Liver (tissue), 9 donors: ENCODE results near the gene RBMS2. TPM values are rescaled to one million over a fixed set of nuclear protein-coding genes. Genes with fewer than 3 reads are reported as not detected.

Source experiments
- DNase-seq: peaks from one replicate; pipeline ENCODE4 v3.0.0-alpha.2; 2017; ENCODE audit warnings: low spot score
- H3K27ac ChIP-seq, 2 donors: one replicate each; pipeline ENCODE4 v1.7.0; 2013; ENCODE audit warnings: inconsistent platforms in 2 of 2, low read length in 2 of 2, control low read depth in 1 of 2, low read depth in 1 of 2, mild to moderate bottlenecking in 1 of 2
- H3K27me3 ChIP-seq, 4 donors: one replicate each; pipeline versions ENCODE4 v1.6.1 to v1.7.0; 2013; ENCODE audit warnings: low read length in 3 of 4, inconsistent platforms in 1 of 4, mild to moderate bottlenecking in 1 of 4, moderate library complexity in 1 of 4; ENCODE audit not compliant: control insufficient read depth in 4 of 4, insufficient read depth in 4 of 4
- H3K36me3 ChIP-seq, 4 donors: one replicate each; pipeline versions ENCODE4 v1.6.1 to v1.7.0; 2013; ENCODE audit warnings: low read length in 3 of 4, mild to moderate bottlenecking in 3 of 4, low read depth in 1 of 4, moderate library complexity in 1 of 4; ENCODE audit not compliant: control insufficient read depth in 4 of 4, insufficient read depth in 3 of 4
- H3K4me1 ChIP-seq, 4 donors: one replicate each; pipeline versions ENCODE4 v1.6.1 to v1.7.0; 2013; ENCODE audit warnings: low read length in 3 of 4, mild to moderate bottlenecking in 3 of 4, moderate library complexity in 1 of 4; ENCODE audit not compliant: control insufficient read depth in 4 of 4, insufficient read depth in 4 of 4
- H3K4me3 ChIP-seq, 3 donors: one replicate each; pipeline versions ENCODE4 v1.6.1 to v1.7.0; 2013; ENCODE audit warnings: low read length in 3 of 3, control low read depth in 1 of 3, low read depth in 1 of 3, mild to moderate bottlenecking in 1 of 3
- H3K9ac ChIP-seq, 2 donors: one replicate each; pipeline ENCODE4 v1.7.0; 2013; ENCODE audit warnings: low read length in 2 of 2, mild to moderate bottlenecking in 2 of 2, moderate library complexity in 2 of 2, control low read depth in 1 of 2, low read depth in 1 of 2
- H3K9me3 ChIP-seq, 4 donors: one replicate each; pipeline versions ENCODE4 v1.6.1 to v1.7.0; 2013; ENCODE audit warnings: low read length in 3 of 4; ENCODE audit not compliant: control insufficient read depth in 4 of 4
- CTCF ChIP-seq: fragments of 150-350 bp; IDR thresholded peaks from 2 replicates; pipeline ENCODE4 v1.5.1; 2017; ENCODE audit warnings: improper control_type of control experiment, low read depth, low read length; ENCODE audit not compliant: missing input control
- EGR1 ChIP-seq, 2 donors: IDR thresholded peaks; 2 replicates each; pipeline ENCODE4 v1.6.1; 2016 to 2018; ENCODE audit warnings: antibody characterized with exemption in 2 of 2, low read depth in 2 of 2
- FOXA1 ChIP-seq: IDR thresholded peaks from 2 replicates; pipeline ENCODE4 v1.6.1; 2016; ENCODE audit warnings: antibody characterized with exemption
- FOXA2 ChIP-seq: IDR thresholded peaks from 2 replicates; pipeline ENCODE4 v1.6.1; 2016; ENCODE audit warnings: antibody characterized with exemption
- GABPA ChIP-seq, 2 donors: IDR thresholded peaks in 1 of 2; conservative IDR thresholded peaks in 1 of 2; 2 replicates each; pipeline ENCODE4 v1.6.1; 2016; ENCODE audit warnings: antibody characterized with exemption in 2 of 2, mild to moderate bottlenecking in 1 of 2, moderate library complexity in 1 of 2
- HNF4A ChIP-seq, 2 donors: conservative IDR thresholded peaks; 2 replicates each; pipeline ENCODE4 v1.6.1; 2016; ENCODE audit warnings: antibody characterized with exemption in 2 of 2, mild to moderate bottlenecking in 2 of 2
- HNF4G ChIP-seq: IDR thresholded peaks from 2 replicates; pipeline ENCODE4 v1.6.1; 2016; ENCODE audit warnings: antibody characterized with exemption
- JUND ChIP-seq, 2 donors: IDR thresholded peaks; 2 replicates each; pipeline ENCODE4 v1.6.1; 2016; ENCODE audit warnings: antibody characterized with exemption in 2 of 2
- NR2F2 ChIP-seq: IDR thresholded peaks from 2 replicates; pipeline ENCODE4 v1.6.1; 2016; ENCODE audit warnings: antibody characterized with exemption
- RAD21 ChIP-seq, 2 donors: IDR thresholded peaks; 2 replicates each; pipeline ENCODE4 v1.6.1; 2016; ENCODE audit warnings: antibody characterized with exemption in 2 of 2, mild to moderate bottlenecking in 2 of 2
- REST ChIP-seq: IDR thresholded peaks from 2 replicates; pipeline ENCODE4 v1.6.1; 2016; ENCODE audit warnings: antibody characterized with exemption, mild to moderate bottlenecking
- RXRA ChIP-seq, 2 donors: IDR thresholded peaks; 2 replicates each; pipeline ENCODE4 v1.6.1; 2017 to 2018; ENCODE audit warnings: antibody characterized with exemption in 2 of 2, mild to moderate bottlenecking in 1 of 2
- SP1 ChIP-seq: IDR thresholded peaks from 2 replicates; pipeline ENCODE4 v1.6.1; 2018; ENCODE audit warnings: antibody characterized with exemption, mild to moderate bottlenecking
- TAF1 ChIP-seq: conservative IDR thresholded peaks from 2 replicates; pipeline ENCODE4 v1.6.1; 2016; ENCODE audit warnings: antibody characterized with exemption, mild to moderate bottlenecking
- YY1 ChIP-seq: IDR thresholded peaks from 2 replicates; pipeline ENCODE4 v1.6.1; 2016; ENCODE audit warnings: antibody characterized with exemption, mild to moderate bottlenecking
- WGBS: extraction: QIAGEN DNeasy Blood & Tissue Kit; methylation state at CpG from one replicate; pipeline ENCODE4 v1.1.7; 2013; 5-methylcytosine and 5-hydroxymethylcytosine counted together
- polyA plus RNA-seq, 2 donors: library from polyadenylated mRNA; stranded (reverse) in 1 of 2; unstranded in 1 of 2; fragments of 200-250 nt in 1 of 2; fragments of >200 nt in 1 of 2; fragmentation: Nextera tagmentation in 1 of 2; extraction: Ambion mirVana in 1 of 2; gene quantifications; one replicate each; pipeline versions ENCODE4 v1.2.1 to v1.2.3, GENCODE V29; 2013 to 2015
- total RNA-seq, 2 donors: library from RNA; depleted of rRNA; stranded (reverse); fragments of >200 nt; gene quantifications; one replicate each; pipeline ENCODE4 v1.2.3, GENCODE V29; 2014
- TF ChIP-seq, protein P1 (sequence below): IDR thresholded peaks from 2 replicates; pipeline ENCODE4 v1.6.1; 2016; ENCODE audit warnings: antibody characterized with exemption
- TF ChIP-seq, protein P2 (sequence below): IDR thresholded peaks from 2 replicates; pipeline ENCODE4 v1.6.1; 2016; ENCODE audit warnings: antibody characterized with exemption
- TF ChIP-seq, protein P3 (sequence below): IDR thresholded peaks from 2 replicates; pipeline ENCODE4 v1.6.1; 2016; ENCODE audit warnings: antibody characterized with exemption
- donor health status: healthy.
- donor health status: healthy.
- donor health status: healthy.
- donor health status: healthy.
- donor health status: healthy.

The RBMS2 gene
- total and polyA plus RNA-seq, 4 donors = 1.2 to 3.8 (median 1.8) TPM

DNA sequence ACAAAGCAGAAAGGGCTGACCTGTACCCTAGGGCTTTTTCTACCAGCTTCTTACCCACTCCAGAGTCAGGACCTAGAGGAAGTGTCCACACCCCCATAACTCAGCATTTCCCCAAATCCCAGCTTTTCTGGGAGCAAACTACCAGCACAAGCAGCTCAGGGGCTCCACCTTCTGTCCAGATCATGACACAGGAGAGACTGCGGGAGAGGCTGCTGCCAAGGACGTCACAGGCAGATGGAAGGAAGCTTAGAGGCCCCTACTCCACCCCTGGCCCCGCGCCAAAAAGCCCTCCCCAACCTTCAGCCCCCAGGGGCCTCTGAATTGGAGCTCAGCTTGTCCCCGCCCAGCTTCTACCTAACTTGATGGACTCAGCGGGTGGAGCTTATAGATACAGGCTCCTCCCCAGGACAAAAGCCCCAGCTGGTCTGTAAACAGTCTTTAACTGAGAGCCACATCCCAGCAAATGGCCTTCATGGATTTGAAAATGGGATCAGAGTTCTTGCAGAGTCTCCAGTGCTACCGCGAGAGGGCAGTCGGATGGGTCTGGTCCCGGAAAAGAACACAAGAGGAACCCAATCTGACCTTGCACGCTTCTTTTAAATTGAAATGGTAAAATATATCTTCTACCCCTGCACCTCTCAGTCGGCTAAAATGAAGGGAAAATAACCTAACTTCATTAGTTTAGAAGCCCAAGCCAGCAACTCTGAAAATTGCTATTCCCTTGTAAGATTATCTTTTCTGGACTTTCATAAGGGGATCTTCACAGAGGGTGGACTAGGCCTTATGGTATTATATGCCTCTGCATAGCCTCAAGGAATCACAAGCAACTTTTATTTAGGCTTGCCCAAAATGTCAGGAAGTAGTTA lies 115.3 kb downstream of the RBMS2 start:
- TF ChIP-seq HNF4A (conservative IDR thresholded peaks at IDR 0.05) (peak; percentile 63 to 70), JUND (IDR thresholded peaks at IDR 0.05) (peak; percentile 61 to 69), CTCF (peak; percentile 61), RXRA (IDR thresholded peaks at IDR 0.05) (peak; percentile 73 to 75), FOXA2 (peak; percentile 65), NR2F2 (peak; percentile 84), SP1 (peak; percentile 85), YY1 (peak; percentile 93), RAD21 (IDR thresholded peaks at IDR 0.05) (peak; percentile 77 to 80), TAF1 (peak; percentile 70), GABPA (IDR thresholded peaks at IDR 0.05 in 1 of 2, conservative IDR thresholded peaks at IDR 0.05 in 1 of 2) (peak; percentile 12 to 44), HNF4G (no peak), FOXA1 (peak; percentile 73), EGR1 (IDR thresholded peaks at IDR 0.05; ENCODE audit: low read depth in 2 of 2) (peak; percentile 5 to 49), REST (peak; percentile 91)
- TF ChIP-seq, protein P1, sequence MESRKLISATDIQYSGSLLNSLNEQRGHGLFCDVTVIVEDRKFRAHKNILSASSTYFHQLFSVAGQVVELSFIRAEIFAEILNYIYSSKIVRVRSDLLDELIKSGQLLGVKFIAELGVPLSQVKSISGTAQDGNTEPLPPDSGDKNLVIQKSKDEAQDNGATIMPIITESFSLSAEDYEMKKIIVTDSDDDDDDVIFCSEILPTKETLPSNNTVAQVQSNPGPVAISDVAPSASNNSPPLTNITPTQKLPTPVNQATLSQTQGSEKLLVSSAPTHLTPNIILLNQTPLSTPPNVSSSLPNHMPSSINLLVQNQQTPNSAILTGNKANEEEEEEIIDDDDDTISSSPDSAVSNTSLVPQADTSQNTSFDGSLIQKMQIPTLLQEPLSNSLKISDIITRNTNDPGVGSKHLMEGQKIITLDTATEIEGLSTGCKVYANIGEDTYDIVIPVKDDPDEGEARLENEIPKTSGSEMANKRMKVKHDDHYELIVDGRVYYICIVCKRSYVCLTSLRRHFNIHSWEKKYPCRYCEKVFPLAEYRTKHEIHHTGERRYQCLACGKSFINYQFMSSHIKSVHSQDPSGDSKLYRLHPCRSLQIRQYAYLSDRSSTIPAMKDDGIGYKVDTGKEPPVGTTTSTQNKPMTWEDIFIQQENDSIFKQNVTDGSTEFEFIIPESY = peak; percentile 95
- TF ChIP-seq, protein P2, sequence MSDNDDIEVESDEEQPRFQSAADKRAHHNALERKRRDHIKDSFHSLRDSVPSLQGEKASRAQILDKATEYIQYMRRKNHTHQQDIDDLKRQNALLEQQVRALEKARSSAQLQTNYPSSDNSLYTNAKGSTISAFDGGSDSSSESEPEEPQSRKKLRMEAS = peak; percentile 82
- TF ChIP-seq, protein P3, sequence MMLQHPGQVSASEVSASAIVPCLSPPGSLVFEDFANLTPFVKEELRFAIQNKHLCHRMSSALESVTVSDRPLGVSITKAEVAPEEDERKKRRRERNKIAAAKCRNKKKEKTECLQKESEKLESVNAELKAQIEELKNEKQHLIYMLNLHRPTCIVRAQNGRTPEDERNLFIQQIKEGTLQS = no peak
- Histone ChIP-seq H3K4me3 (peak overlapping the region; percentile 68 to 81 (median 80)), H3K36me3 (peaks cover 11 to 33% (median 22%) of the 10 kb centered on the region in 4 donors), H3K27ac (peak overlapping the region; percentile 86 to 92), H3K4me1 (peaks cover 9 to 59% (median 49%) of the 10 kb centered on the region in 4 donors), H3K27me3 (no peaks in the 10 kb centered on the region), H3K9me3 (no peaks in the 10 kb centered on the region), H3K9ac (peak overlapping the region; percentile 4 to 81)
- peak; percentile 99 for DNase-seq
- 2% methylated on average over 12 of the region's 12 CpGs for WGBS
